Parathyroid adenoma (tissue), 2 donors: ENCODE results near the gene SLC4A1AP.

ENCODE experiments used
- H2AFZ ChIP-seq: fragments of 300-600 bp; sonication (generic); one replicate; pipeline ENCODE4 v1.7.0; 2017; ENCODE audit warnings: antibody characterized with exemption, mild to moderate bottlenecking
- H3K27ac ChIP-seq: fragments of 300-600 bp; sonication (generic); one replicate; pipeline ENCODE4 v1.7.0; 2017
- H3K27me3 ChIP-seq: fragments of 300-600 bp; sonication (generic); one replicate; pipeline ENCODE4 v1.7.0; 2017; ENCODE audit warnings: low read length; ENCODE audit not compliant: control insufficient read depth, insufficient read depth
- H3K36me3 ChIP-seq: fragments of 300-600 bp; sonication (generic); one replicate; pipeline ENCODE4 v1.7.0; 2017; ENCODE audit warnings: low read length; ENCODE audit not compliant: control insufficient read depth, insufficient read depth
- H3K4me1 ChIP-seq: fragments of 300-600 bp; sonication (generic); one replicate; pipeline ENCODE4 v1.7.0; 2017; ENCODE audit warnings: control low read depth
- H3K4me2 ChIP-seq: fragments of 300-600 bp; sonication (generic); one replicate; pipeline ENCODE4 v1.7.0; 2017; ENCODE audit warnings: low read length
- H3K4me3 ChIP-seq: fragments of 300-600 bp; sonication (generic); one replicate; pipeline ENCODE4 v1.7.0; 2017; ENCODE audit warnings: low read depth, low read length
- H3K79me2 ChIP-seq: fragments of 300-600 bp; sonication (generic); one replicate; pipeline ENCODE4 v1.7.0; 2017; ENCODE audit warnings: control low read depth
- H3K9ac ChIP-seq: fragments of 300-600 bp; sonication (generic); one replicate; pipeline ENCODE4 v1.7.0; 2017; ENCODE audit warnings: mild to moderate bottlenecking
- H3K9me3 ChIP-seq: fragments of 300-600 bp; sonication (generic); one replicate; pipeline ENCODE4 v1.7.0; 2017; ENCODE audit warnings: low read length; ENCODE audit not compliant: control insufficient read depth
- TF ChIP-seq, protein P1 (sequence below): fragments of 300-600 bp; sonication (generic); IDR thresholded peaks from one replicate; pipeline ENCODE4 v1.7.0; 2017; ENCODE audit warnings: antibody characterized with exemption, mild to moderate bottlenecking
- donor health status: primary hyperparathyroidism.

The SLC4A1AP gene

DNA sequence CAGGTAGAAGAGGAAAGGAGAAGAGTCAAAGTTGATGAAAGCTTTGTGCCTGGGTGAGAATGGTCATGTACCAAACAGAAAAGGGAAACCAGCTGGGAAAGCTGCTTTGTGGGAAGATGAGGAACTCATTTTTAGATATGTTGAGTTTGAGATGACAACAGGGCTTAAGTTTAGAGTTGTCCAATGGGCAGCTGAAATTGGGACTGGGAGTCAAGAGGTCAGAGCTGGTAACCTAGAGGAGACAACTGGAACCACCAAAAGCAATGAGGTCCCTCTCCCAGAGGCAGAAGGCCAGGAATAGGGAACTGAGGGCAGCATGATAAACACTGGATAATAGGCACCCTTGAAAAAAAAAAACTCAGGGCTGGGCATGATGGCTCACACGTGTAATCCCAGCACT lies 48.8 kb downstream of the SLC4A1AP start:
- Histone ChIP-seq H3K27ac (no peak overlapping the region), H3K9me3 (no peaks in the 10 kb centered on the region), H3K4me3 (no peak overlapping the region), H3K27me3 (no peaks in the 10 kb centered on the region), H3K36me3 (no peaks in the 10 kb centered on the region), H3K79me2 (no peaks in the 10 kb centered on the region), H3K9ac (no peak overlapping the region), H3K4me2 (no peak overlapping the region), H3K4me1 (no peaks in the 10 kb centered on the region), H2AFZ (no peak overlapping the region)
- TF ChIP-seq, protein P1, sequence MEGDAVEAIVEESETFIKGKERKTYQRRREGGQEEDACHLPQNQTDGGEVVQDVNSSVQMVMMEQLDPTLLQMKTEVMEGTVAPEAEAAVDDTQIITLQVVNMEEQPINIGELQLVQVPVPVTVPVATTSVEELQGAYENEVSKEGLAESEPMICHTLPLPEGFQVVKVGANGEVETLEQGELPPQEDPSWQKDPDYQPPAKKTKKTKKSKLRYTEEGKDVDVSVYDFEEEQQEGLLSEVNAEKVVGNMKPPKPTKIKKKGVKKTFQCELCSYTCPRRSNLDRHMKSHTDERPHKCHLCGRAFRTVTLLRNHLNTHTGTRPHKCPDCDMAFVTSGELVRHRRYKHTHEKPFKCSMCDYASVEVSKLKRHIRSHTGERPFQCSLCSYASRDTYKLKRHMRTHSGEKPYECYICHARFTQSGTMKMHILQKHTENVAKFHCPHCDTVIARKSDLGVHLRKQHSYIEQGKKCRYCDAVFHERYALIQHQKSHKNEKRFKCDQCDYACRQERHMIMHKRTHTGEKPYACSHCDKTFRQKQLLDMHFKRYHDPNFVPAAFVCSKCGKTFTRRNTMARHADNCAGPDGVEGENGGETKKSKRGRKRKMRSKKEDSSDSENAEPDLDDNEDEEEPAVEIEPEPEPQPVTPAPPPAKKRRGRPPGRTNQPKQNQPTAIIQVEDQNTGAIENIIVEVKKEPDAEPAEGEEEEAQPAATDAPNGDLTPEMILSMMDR, result no peak

DNA sequence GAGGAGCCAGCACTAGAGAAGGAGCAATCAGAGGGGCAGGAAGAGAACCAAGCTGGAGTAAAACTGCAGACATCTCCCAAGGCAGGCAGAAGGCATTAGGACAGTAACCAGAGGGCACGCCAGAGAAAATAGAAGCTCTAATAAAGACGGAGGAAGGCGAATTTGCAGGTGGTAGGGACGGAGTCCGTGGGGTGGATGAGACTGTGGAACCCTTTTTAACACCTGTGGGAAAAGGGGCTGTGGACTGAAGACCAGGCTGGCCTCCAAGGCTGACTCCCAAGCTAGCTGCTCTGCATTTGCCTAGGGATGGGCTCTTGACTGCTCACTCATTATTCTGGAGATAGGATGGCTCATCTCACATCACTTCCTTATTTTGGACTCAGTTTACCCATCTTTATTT lies 49.5 kb downstream of the SLC4A1AP start:
- Histone ChIP-seq H2AFZ (no peak overlapping the region), H3K4me2 (no peak overlapping the region), H3K79me2 (no peaks in the 10 kb centered on the region), H3K27me3 (no peaks in the 10 kb centered on the region), H3K27ac (no peak overlapping the region), H3K9ac (no peak overlapping the region), H3K4me1 (no peaks in the 10 kb centered on the region), H3K36me3 (no peaks in the 10 kb centered on the region), H3K4me3 (no peak overlapping the region), H3K9me3 (no peaks in the 10 kb centered on the region)
- TF ChIP-seq, protein P1, result no peak

DNA sequence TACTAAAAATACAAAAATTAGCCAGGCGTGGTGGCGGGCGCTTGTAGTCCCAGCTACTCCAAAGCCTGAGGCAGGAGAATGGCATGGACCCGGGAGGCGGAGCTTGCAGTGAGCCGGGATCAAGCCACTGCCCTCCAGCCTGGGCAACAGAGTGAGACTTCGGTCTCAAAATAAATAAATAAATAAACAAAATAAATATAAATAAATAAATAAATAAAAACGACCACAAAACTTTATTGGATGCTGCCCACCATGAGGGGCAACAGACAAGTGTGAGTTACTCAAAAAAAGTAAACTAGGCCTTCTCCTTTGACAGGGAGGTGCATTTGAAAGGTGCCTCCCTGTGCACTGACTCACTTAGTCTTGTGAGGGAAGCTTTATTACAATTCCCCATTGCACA lies 50.4 kb downstream of the SLC4A1AP start:
- Histone ChIP-seq H3K9ac (no peak overlapping the region), H3K9me3 (no peaks in the 10 kb centered on the region), H3K4me1 (no peaks in the 10 kb centered on the region), H3K36me3 (no peaks in the 10 kb centered on the region), H3K4me3 (no peak overlapping the region), H3K27ac (no peak overlapping the region), H2AFZ (no peak overlapping the region), H3K79me2 (no peaks in the 10 kb centered on the region), H3K4me2 (no peak overlapping the region), H3K27me3 (no peaks in the 10 kb centered on the region)
- TF ChIP-seq, protein P1, result no peak

DNA sequence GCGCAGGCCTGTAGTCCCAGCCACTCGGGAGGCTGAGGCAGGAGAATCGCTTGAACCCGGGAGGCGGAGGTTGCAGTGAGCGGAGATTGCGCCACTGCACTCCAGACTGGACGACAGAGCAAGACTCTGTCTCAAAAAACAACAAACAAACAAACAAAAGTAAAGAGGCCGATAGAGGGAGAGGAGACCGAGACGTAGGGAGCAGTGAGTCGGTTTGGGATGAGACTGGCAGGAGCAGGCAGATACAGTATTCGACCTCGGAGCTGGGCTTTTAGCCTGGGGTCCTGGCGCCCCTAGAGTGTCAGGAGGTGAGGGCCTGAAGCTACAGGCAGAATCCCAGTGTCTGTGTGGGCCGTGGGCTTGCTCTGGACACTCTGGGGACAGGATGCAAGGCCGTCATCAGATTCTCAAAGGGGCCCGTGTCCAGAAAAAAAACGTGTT lies 51.2 kb downstream of the SLC4A1AP start:
- no peaks in the 10 kb centered on the region for H3K79me2 ChIP-seq
- H3K4me1 ChIP-seq, result no peaks in the 10 kb centered on the region
- no peak overlapping the region for H3K4me3 ChIP-seq
- peak overlapping the region; percentile 44 for H2AFZ ChIP-seq
- H3K9ac ChIP-seq, result no peak overlapping the region
- TF ChIP-seq, protein P1, result no peak
- H3K36me3 ChIP-seq, result no peaks in the 10 kb centered on the region
- H3K9me3 ChIP-seq, result no peaks in the 10 kb centered on the region
- H3K27me3 ChIP-seq, result no peaks in the 10 kb centered on the region
- peak overlapping the region; percentile 49 for H3K4me2 ChIP-seq
- no peak overlapping the region for H3K27ac ChIP-seq

DNA sequence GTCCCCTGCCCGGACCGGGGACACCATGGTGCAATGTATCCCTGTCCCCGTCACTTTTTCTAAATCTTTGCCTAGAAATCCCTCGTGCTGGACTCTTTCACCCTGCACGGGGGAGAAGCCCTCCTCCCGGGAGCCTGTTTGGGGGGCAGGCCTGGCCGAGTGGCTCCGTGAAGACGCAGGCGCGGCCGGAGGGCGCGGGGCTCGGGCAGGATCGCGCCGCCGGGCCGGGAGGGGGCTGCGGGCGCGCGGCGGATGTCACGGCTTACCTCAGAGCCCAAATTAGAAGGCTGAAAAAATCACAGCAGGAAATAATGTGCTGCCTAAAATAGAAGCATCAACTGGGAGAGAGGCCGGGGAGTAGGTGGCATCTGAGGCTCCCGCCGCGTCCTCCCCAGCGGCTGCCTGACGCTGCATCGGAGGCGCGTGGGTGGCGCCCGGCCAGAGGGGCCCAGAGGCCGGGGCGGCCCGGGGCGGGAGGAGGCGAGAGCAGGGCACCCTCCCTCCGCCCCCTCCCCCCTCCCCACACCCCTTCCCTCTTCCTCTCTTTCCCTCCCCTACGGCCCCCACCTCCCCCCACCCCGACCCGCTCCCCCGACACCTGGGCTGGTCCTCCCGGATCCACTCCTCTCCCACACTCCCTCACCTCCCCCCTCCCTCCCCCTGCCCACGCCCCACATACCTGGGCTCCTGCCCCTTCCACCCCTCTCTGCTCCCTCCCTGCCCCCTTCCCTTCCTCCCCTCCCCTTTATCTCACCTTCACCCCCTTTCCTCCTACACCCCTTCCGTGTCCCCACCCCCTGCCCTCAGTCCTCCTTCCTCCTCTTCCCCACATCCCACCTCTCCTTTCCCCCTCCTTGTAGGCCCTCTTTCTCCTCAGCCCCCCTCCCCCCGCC lies 51.9 kb downstream of the SLC4A1AP start:
- no peaks in the 10 kb centered on the region for H3K4me1 ChIP-seq
- no peak overlapping the region for H3K27ac ChIP-seq
- H2AFZ ChIP-seq, result peak overlapping the region; percentile 44
- H3K79me2 ChIP-seq, result no peaks in the 10 kb centered on the region
- H3K36me3 ChIP-seq, result no peaks in the 10 kb centered on the region
- no peaks in the 10 kb centered on the region for H3K27me3 ChIP-seq
- H3K9ac ChIP-seq, result no peak overlapping the region
- peak overlapping the region; percentile 49 for H3K4me2 ChIP-seq
- no peaks in the 10 kb centered on the region for H3K9me3 ChIP-seq
- no peak overlapping the region for H3K4me3 ChIP-seq
- TF ChIP-seq, protein P1, result no peak
